ENCODE data around the gene CELA3A. TPM values are rescaled to one million over a fixed set of nuclear protein-coding genes. Genes with fewer than 3 reads are reported as not detected.

The CELA3A gene
- total and polyA plus RNA-seq, 2 of the 13 experiments (the other 11 are each of a cell fraction or from before 2014, with no cell fraction given): 0.09 TPM; not detected in 1

GRCh38 chr1:22025368-22026155 is 24.1 kb downstream of the CELA3A start (continued):
- no peak for TF ChIP-seq ZNF318 (CRISPR knock-in tag; IDR thresholded peaks at IDR 0.05)
- TF ChIP-seq ZFP41 (CRISPR knock-in tag; IDR thresholded peaks at IDR 0.05; ENCODE audit: borderline replicate concordance): no peak
- no peak for TF ChIP-seq GLI4 (CRISPR knock-in tag; IDR thresholded peaks at IDR 0.05; ENCODE audit: borderline replicate concordance)
- peak; percentile 2; the same call in 1 of the 2 replicates for TF ChIP-seq GFI1 (CRISPR knock-in tag; IDR thresholded peaks at IDR 0.05; ENCODE audit: borderline replicate concordance)
- no peak for TF ChIP-seq ZBTB49 (CRISPR knock-in tag; IDR thresholded peaks at IDR 0.05; ENCODE audit: borderline replicate concordance)
- TF ChIP-seq ZEB1 (IDR thresholded peaks at IDR 0.05; ENCODE audit: insufficient replicate concordance, low read depth): peak; percentile 56
- TF ChIP-seq RXRA (CRISPR knock-in tag; IDR thresholded peaks at IDR 0.05): no peak; the same call in 1 of the 2 replicates
- no peak for TF ChIP-seq ZNF737 (CRISPR knock-in tag; IDR thresholded peaks at IDR 0.05; ENCODE audit: borderline replicate concordance)
- TF ChIP-seq ZNF879 (CRISPR knock-in tag; IDR thresholded peaks at IDR 0.05): 0 out of 2 replicates have a peak, but pooled peaks have one; percentile 50
- no peak for TF ChIP-seq NCOA5 (CRISPR knock-in tag; IDR thresholded peaks at IDR 0.05)
- 0 out of 2 replicates have a peak, but pooled peaks have one; percentile 42 for TF ChIP-seq TEF (CRISPR knock-in tag; IDR thresholded peaks at IDR 0.05)
- TF ChIP-seq NR2F6 (IDR thresholded peaks at IDR 0.05): no peak
- TF ChIP-seq NR2F6 (CRISPR knock-in tag; IDR thresholded peaks at IDR 0.05): no peak
- no peak for TF ChIP-seq ZNF12 (CRISPR knock-in tag; IDR thresholded peaks at IDR 0.05)
- peak; percentile 19 for TF ChIP-seq ZGPAT (CRISPR knock-in tag; IDR thresholded peaks at IDR 0.05)
